NCI-H2107 treated with DMSO at 0.1 percent for 48 hours (cell line): Measurements from ENCODE around the gene DCDC2C.

Experiments used
- DNase-seq: peaks from one replicate; lab custom pipeline; 2025; ENCODE audit not compliant: unreplicated experiment; lab: John Stamatoyannopoulos, UW

Gene DCDC2C

DNA sequence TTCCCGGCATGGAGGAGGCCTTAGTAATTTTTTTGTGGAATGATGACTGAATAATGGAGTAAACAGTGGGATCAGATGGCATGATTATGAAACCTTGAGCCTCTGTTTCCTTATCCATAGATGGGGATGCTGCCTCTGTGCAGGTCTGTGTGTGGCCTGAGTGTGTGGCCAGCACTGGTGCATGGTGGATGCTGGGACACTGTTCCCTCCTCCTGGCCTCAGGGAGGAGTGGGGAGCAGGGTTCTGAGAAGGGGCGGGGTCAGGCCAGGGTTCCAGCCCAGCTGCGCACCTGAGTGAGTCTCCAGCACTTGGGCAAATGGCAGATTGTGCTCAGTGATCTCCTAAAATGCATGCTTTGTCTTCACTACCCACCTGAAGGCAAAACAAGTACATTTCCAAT, 66.4 kb downstream of the DCDC2C start:
- DNase-seq: no peak

- DNase-seq: no peak
Measured at GRCh38 chr2:3770724-3771415, 67.5 kb downstream of the DCDC2C start.

DNA sequence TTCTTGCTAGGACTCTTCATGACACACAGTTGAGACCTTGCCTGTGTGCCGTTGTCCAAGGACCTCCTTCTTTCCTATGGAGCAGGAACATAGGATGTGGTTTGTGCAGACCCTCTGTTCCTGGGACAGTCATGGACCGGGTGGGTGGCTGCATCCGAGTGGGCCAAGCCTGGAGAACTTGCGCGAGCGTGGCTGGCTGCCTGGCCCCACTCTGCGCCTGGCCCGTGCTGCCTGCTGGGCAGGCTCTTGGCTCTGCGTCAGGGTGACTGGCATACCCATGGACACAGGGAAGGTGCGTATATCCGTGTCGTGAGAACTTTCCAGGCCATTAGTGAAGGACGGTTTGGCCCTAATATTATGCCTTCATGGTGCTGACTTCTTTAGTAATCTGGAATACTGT, 68.2 kb downstream of the DCDC2C start:
- DNase-seq: no peak

DNA sequence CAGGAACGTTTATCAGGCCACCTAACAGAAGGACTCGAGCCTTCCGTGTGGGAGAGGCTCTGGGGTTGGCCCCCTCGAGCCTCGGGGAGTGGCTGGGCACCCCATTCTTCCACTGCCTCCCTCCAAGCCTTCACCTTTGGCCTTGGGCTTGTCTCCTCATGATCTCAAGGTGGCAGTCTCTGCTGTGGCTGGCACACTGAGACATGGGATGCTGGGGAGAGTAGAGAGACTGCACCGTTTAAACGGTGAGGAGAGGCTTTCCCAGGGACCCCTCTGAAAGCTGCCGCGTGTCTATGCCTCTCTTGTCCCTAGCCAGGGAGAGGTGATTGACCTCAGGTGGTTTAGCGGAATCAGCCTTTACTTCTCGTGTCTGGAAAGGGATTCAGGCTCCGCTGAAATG, 71.0 kb downstream of the DCDC2C start:
- DNase-seq: no peak

GRCh38 chr2:3776311-3776710, 72.9 kb downstream of the DCDC2C start:
- DNase-seq: no peak

DNA sequence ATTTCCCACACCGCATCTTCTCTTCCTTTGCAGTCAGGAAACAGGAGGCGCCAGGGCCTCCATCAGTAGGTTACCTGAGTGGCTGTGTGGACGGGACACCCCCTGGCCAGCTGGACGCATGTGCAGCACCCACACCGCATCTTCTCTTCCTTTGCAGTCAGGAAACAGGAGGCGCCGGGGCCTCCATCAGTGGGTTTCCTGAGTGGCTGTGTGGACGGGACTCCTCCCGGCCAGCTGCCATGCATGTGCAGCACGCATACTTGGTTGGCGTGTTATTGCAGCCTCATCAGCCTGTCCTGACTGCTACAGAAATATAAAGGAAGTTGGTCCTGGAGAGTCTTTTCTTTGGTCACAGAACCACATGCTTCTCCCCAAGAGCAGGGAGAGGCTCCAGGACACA, 74.6 kb downstream of the DCDC2C start:
- DNase-seq: no peak

DNA sequence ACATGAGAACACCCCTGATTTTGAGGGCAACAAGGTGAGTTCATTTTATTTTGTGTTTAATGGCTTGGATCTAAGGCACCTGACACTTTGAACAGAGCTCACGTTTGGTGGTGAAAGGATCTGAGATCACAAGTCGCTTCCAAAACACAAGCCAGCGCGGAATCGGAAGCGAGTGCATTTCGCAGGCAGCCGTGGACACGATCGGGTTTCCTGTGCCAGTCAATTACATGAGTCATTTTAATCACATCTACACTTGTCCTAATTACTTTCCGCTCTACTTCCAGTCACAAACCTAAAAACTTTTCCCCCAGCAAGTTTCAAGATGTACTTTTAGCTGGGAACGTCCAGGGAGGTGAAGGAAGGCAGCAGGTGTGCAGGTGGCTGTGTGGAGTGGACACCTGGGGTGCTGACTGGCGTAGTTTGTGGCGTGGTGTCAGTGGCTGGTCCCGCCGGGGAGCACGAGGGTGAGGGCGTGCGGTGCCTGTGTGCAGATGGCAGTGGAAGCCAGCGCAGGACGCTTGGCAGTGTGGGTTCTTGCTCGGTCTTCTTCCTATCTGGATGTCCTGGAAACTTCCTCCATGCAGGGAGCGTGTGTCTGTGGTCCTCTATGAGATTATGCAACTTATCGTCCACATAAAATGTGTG, 75.6 kb downstream of the DCDC2C start:
- peak; percentile 71 for DNase-seq

DNA sequence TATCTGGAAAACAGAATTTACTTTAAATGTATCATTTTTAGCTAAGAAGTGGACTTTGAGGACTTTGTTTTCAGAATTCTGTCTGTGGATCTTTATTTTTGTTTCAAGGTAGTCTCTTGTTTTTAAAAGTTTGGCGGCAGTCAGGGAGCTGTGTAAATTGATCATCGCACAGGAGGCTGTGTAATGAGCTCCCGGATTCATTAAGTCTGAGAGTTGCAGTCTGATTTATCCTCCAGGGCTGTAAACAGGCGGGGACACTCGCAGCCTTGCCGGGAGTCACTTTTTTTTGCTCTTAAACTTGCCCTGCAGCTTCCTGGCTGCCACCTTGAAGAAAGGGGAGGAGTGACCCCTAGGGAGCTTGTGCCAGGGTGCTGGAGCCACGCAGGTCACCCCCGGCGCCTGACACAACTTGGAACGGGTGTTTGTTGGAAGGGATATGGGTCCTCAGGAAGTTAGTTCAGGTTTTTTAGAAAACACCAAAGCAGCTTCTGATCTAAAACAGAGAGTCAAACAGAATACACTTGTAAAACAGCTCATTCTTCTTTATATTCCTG, 76.2 kb downstream of the DCDC2C start:
- DNase-seq: peak; percentile 4

DNA sequence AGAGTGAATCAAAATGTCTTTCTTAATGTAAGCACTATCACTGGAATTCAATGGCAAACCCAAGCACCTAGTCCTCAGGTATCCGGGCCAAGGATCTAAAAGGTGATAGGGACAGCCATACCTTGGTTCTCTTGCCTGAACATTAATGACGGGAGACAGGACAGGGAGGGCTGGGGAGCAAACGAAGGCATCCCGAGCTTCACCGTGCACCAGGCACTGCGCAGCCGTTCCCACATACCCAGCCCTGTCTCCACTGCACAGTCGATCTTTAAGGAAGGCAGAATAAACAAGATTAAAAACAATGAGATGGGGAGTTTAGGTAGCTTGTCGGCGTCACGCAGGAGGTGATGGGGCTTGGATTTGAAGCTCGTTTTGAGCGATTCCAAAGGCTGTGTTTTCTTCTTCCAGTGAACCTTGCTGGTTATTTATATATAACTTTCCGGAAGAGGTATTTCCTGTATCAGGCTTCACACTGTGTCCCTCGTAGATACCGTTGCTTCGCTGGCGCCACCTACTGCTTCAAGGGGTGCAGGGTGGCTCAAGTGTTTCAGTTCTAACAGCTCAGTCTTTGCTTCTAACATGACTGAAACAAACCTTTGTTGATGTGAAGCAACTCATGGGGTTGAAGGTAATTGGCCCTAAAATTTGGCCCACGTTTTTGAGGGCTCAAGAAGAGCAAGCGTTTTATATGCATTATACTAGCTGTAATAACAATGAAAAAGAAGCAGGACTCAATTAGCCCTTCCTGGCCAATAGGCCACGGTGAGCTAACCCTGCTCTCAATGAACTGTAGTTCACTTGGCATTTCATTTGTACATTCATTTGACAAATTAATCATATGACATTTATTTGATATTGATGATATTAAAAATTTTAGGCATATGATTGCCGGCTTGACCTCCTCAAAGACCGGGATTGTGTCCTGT, 77.4 kb downstream of the DCDC2C start:
- DNase-seq: peak; percentile 3

DNA sequence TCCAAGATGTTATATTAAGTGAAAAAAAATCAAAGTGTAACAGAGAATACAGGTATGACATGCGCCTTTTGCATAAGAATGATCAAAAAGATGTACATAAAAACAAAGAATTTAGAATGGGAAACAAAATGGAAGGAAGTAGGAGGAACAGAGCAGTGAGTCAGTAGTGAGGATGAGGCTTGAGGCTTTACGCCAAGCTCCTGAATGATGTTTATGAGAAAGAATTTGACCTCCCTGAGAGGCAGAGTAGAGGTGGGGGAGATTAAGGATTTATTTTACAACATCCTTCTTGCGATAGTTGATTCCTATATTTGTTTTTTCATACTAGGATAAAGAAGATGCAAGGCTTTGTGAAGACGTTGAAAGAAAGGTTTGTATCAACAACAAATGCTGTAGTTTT, 81.4 kb downstream of the DCDC2C start:
- no peak for DNase-seq

- no peak for DNase-seq
Measured at GRCh38 chr2:3785220-3785889, 82.0 kb downstream of the DCDC2C start.

DNA sequence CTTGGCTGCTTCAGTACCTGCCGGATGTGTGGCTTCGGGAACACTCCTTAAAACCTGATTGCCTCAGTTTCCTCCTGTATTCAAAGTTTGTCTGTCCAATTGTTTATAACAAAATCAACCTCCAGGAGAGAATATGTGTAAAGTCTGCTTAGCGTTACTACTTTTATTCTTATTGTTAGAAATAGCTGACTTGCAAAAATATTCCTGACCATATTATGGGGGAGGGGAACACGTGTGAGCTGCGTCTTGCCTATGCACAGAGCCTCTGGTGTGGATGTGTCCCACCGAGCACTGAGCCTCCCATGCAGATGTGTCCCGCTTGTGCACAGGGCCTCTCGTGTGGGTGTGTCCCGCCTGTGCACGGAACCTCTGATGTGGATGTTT, 82.5 kb downstream of the DCDC2C start:
- no peak for DNase-seq

- no peak for DNase-seq
Measured at GRCh38 chr2:3787768-3788167, 84.4 kb downstream of the DCDC2C start.

DNA sequence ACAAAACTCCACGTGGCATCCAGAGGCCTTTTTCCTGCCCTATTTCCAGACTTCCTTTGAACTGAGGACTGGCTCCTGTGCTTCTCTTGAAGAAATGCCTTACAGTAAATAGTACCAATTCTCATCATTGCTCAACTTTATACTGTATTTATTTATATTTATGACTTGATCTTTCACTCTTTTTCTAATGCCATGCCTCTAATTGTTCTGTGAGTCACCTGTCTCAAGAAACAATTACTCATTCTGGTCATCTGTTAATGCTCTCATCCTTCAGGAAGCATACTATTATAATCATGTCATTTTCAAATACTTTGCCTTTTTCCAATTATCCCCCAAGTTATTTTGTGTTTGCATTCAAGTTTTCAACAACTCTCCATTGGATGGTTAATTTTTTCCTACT, 85.9 kb downstream of the DCDC2C start:
- DNase-seq: no peak

DNA sequence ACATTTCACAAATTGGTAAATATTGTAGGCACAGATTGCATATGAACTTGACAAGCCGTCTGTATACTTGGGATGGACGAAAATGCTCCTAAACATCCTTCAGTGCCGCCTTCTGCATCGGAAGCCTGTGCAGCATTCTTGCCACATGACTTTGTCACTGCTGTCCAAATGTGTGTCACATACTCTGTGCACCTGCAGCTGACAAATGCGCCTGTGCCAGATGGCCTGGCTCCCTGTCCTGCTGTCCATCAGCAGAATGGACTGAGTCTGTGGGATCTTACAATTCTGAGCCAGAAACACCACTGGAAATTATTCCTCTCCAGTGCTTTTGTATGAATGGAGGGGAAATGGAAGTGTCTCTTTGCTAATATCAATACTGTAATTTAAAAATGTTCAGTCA, 89.9 kb downstream of the DCDC2C start:
- no peak for DNase-seq

DNA sequence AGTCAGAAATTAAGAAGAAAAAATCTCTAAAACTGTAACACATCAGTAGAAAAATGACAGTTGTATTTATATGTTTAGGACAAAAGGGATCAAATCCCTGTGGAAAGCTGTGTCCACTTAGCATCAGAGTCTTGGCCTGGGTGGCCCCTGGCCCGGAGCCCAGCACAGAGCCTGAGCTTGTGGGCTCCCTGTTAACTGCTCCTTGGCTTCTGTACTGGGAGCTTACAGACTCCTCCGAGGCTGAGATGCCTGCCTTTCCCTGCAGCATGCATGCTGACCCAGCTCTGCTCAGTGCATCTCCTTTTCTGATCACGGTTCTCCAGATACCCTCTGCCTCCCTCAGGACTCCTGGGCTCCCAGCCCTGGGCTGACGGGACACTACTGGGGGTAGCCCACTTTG, 98.1 kb downstream of the DCDC2C start:
- no peak for DNase-seq

DNA sequence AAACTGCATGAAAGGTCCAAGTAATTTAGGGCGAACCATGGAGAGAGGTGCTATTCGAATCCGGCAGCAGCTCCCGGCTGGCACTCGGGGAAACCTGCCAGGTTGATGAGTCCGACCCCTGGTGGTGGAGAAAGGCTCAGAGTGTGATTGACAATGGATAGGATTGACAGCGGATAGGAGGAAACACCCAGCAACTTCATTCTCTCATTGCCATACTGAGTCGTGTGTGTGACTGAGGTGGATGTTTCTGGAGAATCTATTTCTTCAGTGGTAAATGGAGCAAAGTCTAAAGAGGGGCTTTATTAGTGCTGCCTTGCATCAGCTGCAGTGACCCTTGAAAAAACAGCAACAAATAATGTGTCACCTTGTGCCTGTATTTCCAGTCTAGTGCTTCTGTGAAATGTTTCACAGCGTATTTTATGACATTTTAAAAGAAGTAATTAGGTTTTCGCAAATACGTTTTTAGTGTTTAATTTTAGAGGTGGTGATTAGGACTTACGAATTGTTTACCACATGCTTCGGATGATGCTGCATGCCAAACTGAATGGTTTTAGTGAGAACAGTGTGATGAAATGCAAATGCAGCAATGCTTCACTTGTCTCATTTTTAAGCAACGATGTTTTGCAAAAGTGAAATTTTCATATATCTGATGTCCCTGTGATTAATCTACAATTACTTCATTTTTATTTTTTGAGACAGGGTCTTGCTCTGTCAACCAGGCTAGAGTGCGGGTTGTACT, 102.0 kb downstream of the DCDC2C start:
- no peak for DNase-seq

DNA sequence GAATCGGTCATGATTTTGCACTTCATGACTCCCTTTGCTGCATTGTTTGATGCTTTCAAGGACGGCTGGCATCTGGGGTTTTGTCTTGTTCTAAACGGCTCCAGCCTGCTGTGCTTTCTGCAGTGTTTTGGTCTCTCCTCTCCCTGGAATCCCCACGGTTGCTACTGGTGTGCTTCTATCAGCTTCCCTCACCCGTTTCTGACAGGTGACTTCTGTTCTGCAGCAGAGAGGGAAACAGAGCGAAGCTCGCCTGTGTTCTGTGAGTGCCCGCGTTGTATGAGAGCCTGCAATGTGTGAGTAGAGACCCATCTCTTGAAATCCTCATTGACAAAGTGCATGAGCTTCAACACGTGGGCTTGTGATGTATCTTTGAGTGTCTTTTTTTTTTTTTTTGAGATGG, 102.8 kb downstream of the DCDC2C start:
- DNase-seq: no peak

- no peak for DNase-seq
Measured at GRCh38 chr2:3806730-3807129, 103.4 kb downstream of the DCDC2C start.

- DNase-seq: no peak
Measured at GRCh38 chr2:3807853-3808252, 104.5 kb downstream of the DCDC2C start.
